Spleen (tissue), 11 donors: ENCODE results near the gene SYDE2. TPM values are rescaled to one million over a fixed set of nuclear protein-coding genes. Genes with fewer than 3 reads are reported as not detected.

ENCODE experiments used
- DNase-seq: peaks from one replicate; pipeline ENCODE4 v3.0.0-alpha.2; 2020
- H3K27ac ChIP-seq, 8 donors: fragments of 200-600 bp; sonication (generic) in 7 of 8; 1 replicate in 4 of 8; 2 replicates in 4 of 8; pipeline versions ENCODE4 v1.5.0 to v1.8.0; 2016 to 2021; ENCODE audit warnings: inconsistent platforms in 4 of 8, mild to moderate bottlenecking in 4 of 8, moderate library complexity in 1 of 8
- H3K27me3 ChIP-seq, 7 donors: fragments of 200-600 bp; sonication (generic) in 6 of 7; replicated peaks in 1 of 7; 1 replicate in 4 of 7; 2 replicates in 3 of 7; pipeline versions ENCODE4 v1.5.0 to v1.8.0; 2016 to 2021; ENCODE audit warnings: inconsistent platforms in 3 of 7, mild to moderate bottlenecking in 1 of 7
- H3K36me3 ChIP-seq, 6 donors: fragments of 200-600 bp; sonication (generic) in 5 of 6; 1 replicate in 4 of 6; 2 replicates in 2 of 6; pipeline versions ENCODE4 v1.5.0 to v1.8.0; 2016 to 2021; ENCODE audit warnings: inconsistent platforms in 2 of 6
- H3K4me1 ChIP-seq, 6 donors: fragments of 200-600 bp; sonication (generic) in 5 of 6; 1 replicate in 3 of 6; 2 replicates in 3 of 6; pipeline versions ENCODE4 v1.5.0 to v1.8.0; 2016 to 2021; ENCODE audit warnings: inconsistent platforms in 3 of 6
- H3K4me3 ChIP-seq, 8 donors: fragments of 200-600 bp; sonication (generic) in 7 of 8; 1 replicate in 4 of 8; 2 replicates in 4 of 8; pipeline versions ENCODE4 v1.5.0 to v1.8.0; 2016 to 2021; ENCODE audit warnings: inconsistent platforms in 4 of 8, mild to moderate bottlenecking in 4 of 8, moderate library complexity in 2 of 8
- H3K9me3 ChIP-seq, 8 donors: fragments of 200-600 bp; sonication (generic) in 7 of 8; 1 replicate in 4 of 8; 2 replicates in 4 of 8; pipeline versions ENCODE4 v1.5.0 to v1.8.0; 2016 to 2021; ENCODE audit warnings: inconsistent platforms in 4 of 8
- CTCF ChIP-seq, 11 experiments: fragments of 200-600 bp in 7 of 11; fragments of 450-650 bp in 4 of 11; sonication (generic) in 4 of 11; IDR thresholded peaks in 8 of 11; conservative IDR thresholded peaks in 3 of 11; 1 replicate in 7 of 11; 2 replicates in 4 of 11; pipeline versions ENCODE4 v1.4.0 to v1.8.0; 2016 to 2021; ENCODE audit warnings: antibody characterized with exemption in 11 of 11, inconsistent platforms in 4 of 11, mild to moderate bottlenecking in 1 of 11
- POLR2A ChIP-seq, 3 donors: fragments of 450-650 bp; IDR thresholded peaks; one replicate each; pipeline ENCODE4 v1.5.1; 2017; ENCODE audit warnings: antibody characterized with exemption in 3 of 3, mild to moderate bottlenecking in 1 of 3
- POLR2AphosphoS5 ChIP-seq, 3 donors: sonication (generic); formaldehyde crosslinking; IDR thresholded peaks; one replicate each; pipeline ENCODE4 v1.5.1; 2017; ENCODE audit warnings: antibody characterized with exemption in 3 of 3
- WGBS, 5 donors: extraction: QIAGEN DNeasy Blood & Tissue Kit in 3 of 5; methylation state at CpG; one replicate each; pipeline versions ENCODE4 v1.1.5 to v1.1.7; 2013 to 2018; 5-methylcytosine and 5-hydroxymethylcytosine counted together
- intact Hi-C: fragments of 100-400 bp; cut with DNase I; formaldehyde crosslinking; loops from one replicate; pipeline ENCODE4 v1.15.0; 2023; ENCODE audit warnings: low total_unique reads
- polyA plus RNA-seq, 3 donors: library from polyadenylated mRNA; stranded (reverse); fragments of 200-250 nt; gene quantifications; one replicate each; pipeline ENCODE4 v1.2.1, GENCODE V29; 2013
- total RNA-seq, 7 donors: library from RNA; depleted of rRNA in 3 of 7; stranded (reverse); fragments of >200 nt in 3 of 7; fragmentation: NEBNext Ultra II Directional in 4 of 7; extraction: Animal tissue kit (Norgen Biotek cat#: 25700) in 4 of 7; gene quantifications; one replicate each; pipeline versions ENCODE4 v1.1.0 to v1.2.1, GENCODE V29; 2016 to 2021
- donor health status: healthy with polysubstance abuse.
- donor health status: DM: no; HTN: no; CAD: no; lungs with moderate emphysema.
- donor health status: DM: no; HTN: no; CAD: no.
- donor health status: Bipolar disorder and iron deficiency.
- donor health status: healthy.
- donor health status: DM: no; HTN: no; CAD: no.
- donor health status: DM: yes; HTN: yes; CAD: no.

The SYDE2 gene
- total and polyA plus RNA-seq, 10 donors: 0.09 to 3.6 (median 2.5) TPM

DNA sequence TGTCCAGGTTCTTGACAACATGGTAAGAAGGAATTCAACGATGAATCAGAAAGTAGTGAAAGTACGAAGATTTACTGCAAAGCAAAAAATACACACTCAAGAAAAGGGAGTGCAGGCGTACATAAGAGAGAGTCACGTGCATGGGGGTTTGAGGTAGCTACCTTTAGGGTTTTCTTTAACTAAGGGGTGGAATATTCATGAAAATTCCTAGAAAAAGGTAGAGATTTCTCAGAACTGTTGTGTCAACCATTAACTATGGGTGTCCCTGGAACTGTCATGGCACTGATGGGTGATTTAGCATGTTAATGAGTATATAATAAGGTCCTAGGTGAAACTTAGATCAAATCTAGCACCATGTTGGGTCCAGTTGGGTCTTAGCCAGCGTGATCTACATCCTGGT, 22.5 kb upstream of the SYDE2 start:
- WGBS, 5 donors: 62 to 78% (median 74%) methylated on average over 5 of the region's 5 CpGs
- H3K27me3 ChIP-seq: no peaks in the 10 kb centered on the region

DNA sequence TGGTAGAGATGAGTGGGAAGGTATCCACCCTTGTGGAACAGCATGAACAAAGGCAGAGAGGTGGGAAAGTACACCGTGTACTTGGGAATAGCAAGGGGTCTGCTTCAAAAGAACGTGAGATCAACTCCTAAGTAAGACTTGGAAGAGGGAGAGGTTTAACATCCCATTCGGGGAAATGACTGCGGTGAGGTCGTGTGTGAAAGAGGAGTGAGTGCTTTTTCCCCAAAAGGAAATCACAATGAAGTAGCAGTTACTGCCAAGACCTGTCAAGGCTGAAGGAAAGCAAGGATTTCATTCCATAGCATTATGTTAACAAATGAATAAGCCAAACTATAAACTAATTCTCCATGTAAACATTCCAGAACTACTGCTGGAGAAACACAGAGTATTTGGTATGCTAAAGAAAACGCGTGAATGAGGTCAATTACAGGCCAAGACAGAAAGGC, 20.0 kb upstream of the SYDE2 start:
- TF ChIP-seq POLR2A (IDR thresholded peaks at IDR 0.05) (no peak), POLR2AphosphoS5 (IDR thresholded peaks at IDR 0.05) (no peak), CTCF (IDR thresholded peaks at IDR 0.05 in 8 of 11, conservative IDR thresholded peaks at IDR 0.05 in 3 of 11) (no peak)
- no peak overlapping the region for H3K27ac ChIP-seq
- no peaks in the 10 kb centered on the region for H3K36me3 ChIP-seq
- intact Hi-C loops: no loop called here
- H3K4me1 ChIP-seq: peaks cover 0 to 9% (median 2%) of the 10 kb centered on the region in 6 donors
- H3K9me3 ChIP-seq: no peaks in the 10 kb centered on the region
- WGBS, 5 donors: 57 to 72% (median 65%) methylated on average over 7 of the region's 7 CpGs
- no peak overlapping the region for H3K4me3 ChIP-seq
- no peaks in the 10 kb centered on the region for H3K27me3 ChIP-seq
- no peak for DNase-seq

More for the DNA sequence above, 22.5 kb upstream of the SYDE2 start:
- TF ChIP-seq POLR2A (IDR thresholded peaks at IDR 0.05) (no peak), CTCF (IDR thresholded peaks at IDR 0.05 in 8 of 11, conservative IDR thresholded peaks at IDR 0.05 in 3 of 11) (no peak), POLR2AphosphoS5 (IDR thresholded peaks at IDR 0.05) (no peak)
- Histone ChIP-seq H3K9me3 (no peaks in the 10 kb centered on the region), H3K4me1 (peaks cover 0 to 9% (median 2%) of the 10 kb centered on the region in 6 donors), H3K36me3 (no peaks in the 10 kb centered on the region), H3K27ac (no peak overlapping the region), H3K4me3 (no peak overlapping the region)
- no peak for DNase-seq
- intact Hi-C loops: no loop called here

GRCh38 chr1:85219853-85220610, 19.2 kb upstream of the SYDE2 start:
- H3K27ac ChIP-seq: no peak overlapping the region
- TF ChIP-seq POLR2A (IDR thresholded peaks at IDR 0.05): no peak
- no peak for TF ChIP-seq CTCF (IDR thresholded peaks at IDR 0.05 in 8 of 11, conservative IDR thresholded peaks at IDR 0.05 in 3 of 11)
- no peak for TF ChIP-seq POLR2AphosphoS5 (IDR thresholded peaks at IDR 0.05)
- 86 to 92% (median 87%) methylated on average over 2 of the region's 2 CpGs for WGBS, 5 donors
- peaks cover 0 to 3% (median 0%) of the 10 kb centered on the region in 6 donors for H3K4me1 ChIP-seq
- H3K27me3 ChIP-seq: peaks cover 0 to 5% (median 0%) of the 10 kb centered on the region in 7 donors
- no peak for DNase-seq
- H3K4me3 ChIP-seq: no peak overlapping the region
- intact Hi-C loops: no loop called here
- H3K36me3 ChIP-seq: no peaks in the 10 kb centered on the region
- no peaks in the 10 kb centered on the region for H3K9me3 ChIP-seq

GRCh38 chr1:85216697-85217096, 15.9 kb upstream of the SYDE2 start:
- intact Hi-C loops: no loop called here
- TF ChIP-seq POLR2AphosphoS5 (IDR thresholded peaks at IDR 0.05): no peak
- TF ChIP-seq POLR2A (IDR thresholded peaks at IDR 0.05): no peak
- TF ChIP-seq CTCF (IDR thresholded peaks at IDR 0.05 in 8 of 11, conservative IDR thresholded peaks at IDR 0.05 in 3 of 11): no peak

More at GRCh38 chr1:85216697-85217096, 15.9 kb upstream of the SYDE2 start:
- Histone ChIP-seq H3K27ac (no peak overlapping the region), H3K9me3 (no peaks in the 10 kb centered on the region), H3K4me3 (no peak overlapping the region), H3K36me3 (no peaks in the 10 kb centered on the region), H3K4me1 (no peaks in the 10 kb centered on the region), H3K27me3 (peaks cover 0 to 9% (median 0%) of the 10 kb centered on the region in 7 donors)
- no peak for DNase-seq
